Measurements from ENCODE around the gene ANKMY1. TPM values are rescaled to one million over a fixed set of nuclear protein-coding genes. Genes with fewer than 3 reads are reported as not detected.

ANKMY1 gene
- total and polyA plus RNA-seq, 10 donors: 7.6 to 45.5 (median 29.4) TPM

- intact Hi-C loops (cut with DNase I; ENCODE audit: low total_unique reads): no loop called here
- peaks cover 3 to 41% (median 35%) of the 10 kb centered on the region in 8 donors for H3K9me3 ChIP-seq
- DNase-seq: peak; percentile 43
Measured at GRCh38 chr2:240482141-240482540, 75.6 kb downstream of the ANKMY1 start.

GRCh38 chr2:240481720-240482119 is 76.1 kb downstream of the ANKMY1 start:
- 95 to 96% (median 96%) methylated on average over 5 of the region's 5 CpGs for WGBS, 5 donors
- Histone ChIP-seq H3K4me3 (no peak overlapping the region), H3K9me3 (peaks cover 0 to 38% (median 33%) of the 10 kb centered on the region in 8 donors), H3K27ac (no peak overlapping the region), H3K27me3 (replicated peaks in 1 of 7) (no peaks in the 10 kb centered on the region), H3K4me1 (no peaks in the 10 kb centered on the region), H3K36me3 (peaks cover 0 to 11% (median 0%) of the 10 kb centered on the region in 6 donors)
- DNase-seq: peak; percentile 70
- intact Hi-C loops (cut with DNase I; ENCODE audit: low total_unique reads): no loop called here
- TF ChIP-seq CTCF (IDR thresholded peaks at IDR 0.05 in 8 of 11, conservative IDR thresholded peaks at IDR 0.05 in 3 of 11) (no peak), POLR2AphosphoS5 (IDR thresholded peaks at IDR 0.05) (no peak), POLR2A (IDR thresholded peaks at IDR 0.05) (no peak)

More at GRCh38 chr2:240482141-240482540, 75.6 kb downstream of the ANKMY1 start:
- Histone ChIP-seq H3K4me1 (no peaks in the 10 kb centered on the region), H3K27ac (no peak overlapping the region), H3K27me3 (replicated peaks in 1 of 7) (no peaks in the 10 kb centered on the region), H3K4me3 (no peak overlapping the region), H3K36me3 (peaks cover 0 to 11% (median 0%) of the 10 kb centered on the region in 6 donors)
- TF ChIP-seq POLR2A (IDR thresholded peaks at IDR 0.05) (no peak), POLR2AphosphoS5 (IDR thresholded peaks at IDR 0.05) (peak in 1 of 3 donors; percentile 32)
- 88 to 96% (median 90%) methylated on average over 8 to 11 of the region's 11 CpGs for WGBS, 5 donors

GRCh38 chr2:240480834-240481623 is 76.8 kb downstream of the ANKMY1 start:
- no peak overlapping the region for H3K4me3 ChIP-seq
- intact Hi-C loops (cut with DNase I; ENCODE audit: low total_unique reads): no loop called here
- H3K9me3 ChIP-seq: peaks cover 0 to 38% (median 33%) of the 10 kb centered on the region in 8 donors
- no peaks in the 10 kb centered on the region for H3K4me1 ChIP-seq
- no peak for TF ChIP-seq CTCF (IDR thresholded peaks at IDR 0.05 in 8 of 11, conservative IDR thresholded peaks at IDR 0.05 in 3 of 11)
- TF ChIP-seq POLR2AphosphoS5 (IDR thresholded peaks at IDR 0.05): no peak
- no peak for TF ChIP-seq POLR2A (IDR thresholded peaks at IDR 0.05)
- no peak overlapping the region for H3K27ac ChIP-seq
- whole genome bisulfite sequencing, 5 donors: 92 to 96% (median 94%) methylated on average over 14 to 25 of the region's 25 CpGs
- H3K36me3 ChIP-seq: peaks cover 0 to 11% (median 0%) of the 10 kb centered on the region in 6 donors
- DNase-seq: peak; percentile 72
- no peaks in the 10 kb centered on the region for H3K27me3 ChIP-seq (replicated peaks in 1 of 7)

GRCh38 chr2:240479111-240479501 is 78.7 kb downstream of the ANKMY1 start:
- H3K4me3 ChIP-seq: no peak overlapping the region
- intact Hi-C loops (cut with DNase I; ENCODE audit: low total_unique reads): no loop called here
- no peak for DNase-seq
- no peaks in the 10 kb centered on the region for H3K4me1 ChIP-seq
- H3K36me3 ChIP-seq: peaks cover 0 to 11% (median 0%) of the 10 kb centered on the region in 6 donors
- 82 to 95% (median 87%) methylated on average over 10 to 12 of the region's 12 CpGs for WGBS, 5 donors
- no peak overlapping the region for H3K27ac ChIP-seq
- no peaks in the 10 kb centered on the region for H3K27me3 ChIP-seq (replicated peaks in 1 of 7)
- H3K9me3 ChIP-seq: peaks cover 4 to 38% (median 34%) of the 10 kb centered on the region in 8 donors
- TF ChIP-seq POLR2A (IDR thresholded peaks at IDR 0.05) (no peak), POLR2AphosphoS5 (IDR thresholded peaks at IDR 0.05) (no peak), CTCF (IDR thresholded peaks at IDR 0.05 in 8 of 11, conservative IDR thresholded peaks at IDR 0.05 in 3 of 11) (no peak)

All from spleen (tissue), 11 donors.